ENCODE results near the gene PET100. TPM values are rescaled to one million over a fixed set of nuclear protein-coding genes. Genes with fewer than 3 reads are reported as not detected.
A peak's percentile ranks its signal among the peaks of the same experiment; 100 is the strongest.

The PET100 gene
- total and polyA plus RNA-seq, 10 of the 15 experiments (the other 5 are each of a cell fraction or from before 2014, with no cell fraction given) = 47.0 to 462 (median 126) TPM

GRCh38 chr19:7636691-7637373 lies 7.2 kb downstream of the PET100 start, which contains the start of gene STXBP2 (continued):
- TF ChIP-seq, protein P1, sequence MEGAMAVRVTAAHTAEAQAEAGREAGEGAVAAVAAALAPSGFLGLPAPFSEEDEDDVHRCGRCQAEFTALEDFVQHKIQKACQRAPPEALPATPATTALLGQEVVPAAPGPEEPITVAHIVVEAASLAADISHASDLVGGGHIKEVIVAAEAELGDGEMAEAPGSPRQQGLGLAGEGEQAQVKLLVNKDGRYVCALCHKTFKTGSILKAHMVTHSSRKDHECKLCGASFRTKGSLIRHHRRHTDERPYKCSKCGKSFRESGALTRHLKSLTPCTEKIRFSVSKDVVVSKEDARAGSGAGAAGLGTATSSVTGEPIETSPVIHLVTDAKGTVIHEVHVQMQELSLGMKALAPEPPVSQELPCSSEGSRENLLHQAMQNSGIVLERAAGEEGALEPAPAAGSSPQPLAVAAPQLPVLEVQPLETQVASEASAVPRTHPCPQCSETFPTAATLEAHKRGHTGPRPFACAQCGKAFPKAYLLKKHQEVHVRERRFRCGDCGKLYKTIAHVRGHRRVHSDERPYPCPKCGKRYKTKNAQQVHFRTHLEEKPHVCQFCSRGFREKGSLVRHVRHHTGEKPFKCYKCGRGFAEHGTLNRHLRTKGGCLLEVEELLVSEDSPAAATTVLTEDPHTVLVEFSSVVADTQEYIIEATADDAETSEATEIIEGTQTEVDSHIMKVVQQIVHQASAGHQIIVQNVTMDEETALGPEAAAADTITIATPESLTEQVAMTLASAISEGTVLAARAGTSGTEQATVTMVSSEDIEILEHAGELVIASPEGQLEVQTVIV (IDR thresholded peaks at IDR 0.05; ENCODE audit: borderline replicate concordance, partially characterized antibody) = peak; percentile 67
- TF ChIP-seq ETV6 (conservative IDR thresholded peaks at IDR 0.05 in 1 of 2, IDR thresholded peaks at IDR 0.05 in 1 of 2; ENCODE audit: borderline replicate concordance in 1 of 2, low read depth in 1 of 2) (no peak), RBBP5 (conservative IDR thresholded peaks at IDR 0.05) (no peak), LARP7 (IDR thresholded peaks at IDR 0.05) (0 out of 2 replicates have a peak, but pooled peaks have one; percentile 19), SMARCA5 (IDR thresholded peaks at IDR 0.05) (peak; percentile 72; the same call in 1 of the 2 replicates), RUNX3 (IDR thresholded peaks at IDR 0.05; ENCODE audit: low read length) (no peak), POLR2A (IDR thresholded peaks at IDR 0.05; ENCODE audit: low read depth, low read length) (peak; percentile 92), SP1 (IDR thresholded peaks at IDR 0.05; ENCODE audit: low read depth, low read length) (peak; percentile 19), BACH1 (IDR thresholded peaks at IDR 0.05; ENCODE audit: borderline replicate concordance) (no peak), ZBTB40 (IDR thresholded peaks at IDR 0.05; ENCODE audit: borderline replicate concordance) (0 out of 2 replicates have a peak, but pooled peaks have one; percentile 35), EGR1 (IDR thresholded peaks at IDR 0.05; ENCODE audit: borderline replicate concordance in 1 of 2, low read depth in 2 of 2, low read length in 2 of 2) (peak in 1 of 2 experiments; percentile 43; a peak in 1 of 3 replicates), IKZF1 (conservative IDR thresholded peaks at IDR 0.05) (peak; percentile 54), KAT2A (conservative IDR thresholded peaks at IDR 0.05; ENCODE audit: control insufficient read depth, low read depth, low read length) (no peak), IRF5 (IDR thresholded peaks at IDR 0.05; ENCODE audit: borderline replicate concordance) (no peak), WRNIP1 (IDR thresholded peaks at IDR 0.05; ENCODE audit: borderline replicate concordance, low read depth, low read length) (no peak), CREB1 (IDR thresholded peaks at IDR 0.05; ENCODE audit: low read depth) (peak; percentile 88), YY1 (IDR thresholded peaks at IDR 0.05; ENCODE audit: low read depth, low read length) (peak; percentile 95), CHD2 (IDR thresholded peaks at IDR 0.05; ENCODE audit: borderline replicate concordance, low read depth, low read length) (0 out of 2 replicates have a peak, but pooled peaks have one; percentile 39), CBFB (IDR thresholded peaks at IDR 0.05; ENCODE audit: low read depth) (peak; percentile 55; the same call in 1 of the 2 replicates)
- TF ChIP-seq, protein P2, sequence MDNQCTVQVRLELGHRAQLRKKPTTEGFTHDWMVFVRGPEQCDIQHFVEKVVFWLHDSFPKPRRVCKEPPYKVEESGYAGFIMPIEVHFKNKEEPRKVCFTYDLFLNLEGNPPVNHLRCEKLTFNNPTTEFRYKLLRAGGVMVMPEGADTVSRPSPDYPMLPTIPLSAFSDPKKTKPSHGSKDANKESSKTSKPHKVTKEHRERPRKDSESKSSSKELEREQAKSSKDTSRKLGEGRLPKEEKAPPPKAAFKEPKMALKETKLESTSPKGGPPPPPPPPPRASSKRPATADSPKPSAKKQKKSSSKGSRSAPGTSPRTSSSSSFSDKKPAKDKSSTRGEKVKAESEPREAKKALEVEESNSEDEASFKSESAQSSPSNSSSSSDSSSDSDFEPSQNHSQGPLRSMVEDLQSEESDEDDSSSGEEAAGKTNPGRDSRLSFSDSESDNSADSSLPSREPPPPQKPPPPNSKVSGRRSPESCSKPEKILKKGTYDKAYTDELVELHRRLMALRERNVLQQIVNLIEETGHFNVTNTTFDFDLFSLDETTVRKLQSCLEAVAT (IDR thresholded peaks at IDR 0.05) = peak; percentile 97

Data from GM12878 (cell line).